B cell (primary cell): ENCODE measurements around the gene SPOCK1. TPM values are rescaled to one million over a fixed set of nuclear protein-coding genes. Genes with fewer than 3 reads are reported as not detected.

ENCODE experiments used
- ATAC-seq: fragments of 200-7000 bp; cut with Tn5 transposase; one replicate; pipeline ENCODE4 v1.10.0; 2021; ENCODE audit warnings: low read depth, mild to moderate bottlenecking, moderate number of reproducible peaks, moderate library complexity
- CTCF ChIA-PET: fragments of 350-600 bp; sonication (Branson Sonifier 250); formaldehyde crosslinking; loops from one replicate; lab custom pipeline; 2021; ENCODE audit warnings: antibody characterized with exemption, inconsistent platforms; lab: Charles Lee
- POLR2A ChIA-PET: fragments of 350-600 bp; sonication (Branson Sonifier 250); formaldehyde crosslinking; loops from one replicate; lab custom pipeline; 2021; ENCODE audit warnings: antibody characterized with exemption; lab: Charles Lee
- DNase-seq: peaks from one replicate; pipeline ENCODE4 v3.0.0; 2013
- H2AFZ ChIP-seq: 2 replicates; pipeline ENCODE4 v1.6.1; 2012; ENCODE audit warnings: mild to moderate bottlenecking, low read depth, low read length; ENCODE audit not compliant: insufficient read depth, poor library complexity, severe bottlenecking
- H3K27ac ChIP-seq, 2 donors: 1 replicate in 1 of 2; 2 replicates in 1 of 2; pipeline ENCODE4 v1.5.1; 2012 to 2013; ENCODE audit warnings: low read length in 2 of 2, mild to moderate bottlenecking in 2 of 2, moderate library complexity in 1 of 2
- H3K27me3 ChIP-seq, 4 experiments: fragments of 200-600 bp in 1 of 4; sonication (generic) in 1 of 4; replicated peaks in 1 of 4; 1 replicate in 2 of 4; 2 replicates in 2 of 4; pipeline versions ENCODE4 v1.6.1 to v1.7.0; 2013 to 2016; ENCODE audit warnings: low read length in 3 of 4, mild to moderate bottlenecking in 2 of 4, mixed read lengths in 1 of 4, moderate library complexity in 1 of 4; ENCODE audit not compliant: insufficient read depth in 4 of 4, control insufficient read depth in 3 of 4; ENCODE audit errors: control extremely low read depth in 1 of 4
- H3K36me3 ChIP-seq, 2 experiments: replicated peaks in 1 of 2; 1 replicate in 1 of 2; 2 replicates in 1 of 2; pipeline versions ENCODE4 v1.6.1 to v1.7.1; 2013; ENCODE audit warnings: low read length in 1 of 2; ENCODE audit not compliant: insufficient read depth in 2 of 2, control insufficient read depth in 1 of 2; ENCODE audit errors: control extremely low read depth in 1 of 2, extremely low read depth in 1 of 2
- H3K4me1 ChIP-seq, 2 donors: fragments of 200-600 bp in 1 of 2; sonication (generic) in 1 of 2; 1 replicate in 1 of 2; 2 replicates in 1 of 2; pipeline versions ENCODE4 v1.5.1 to v1.6.1; 2013 to 2017; ENCODE audit warnings: low read length in 2 of 2; ENCODE audit not compliant: control insufficient read depth in 2 of 2, insufficient read depth in 2 of 2
- H3K4me2 ChIP-seq: replicated peaks from 2 replicates; pipeline ENCODE3; 2012; ENCODE audit warnings: mild to moderate bottlenecking, low read depth, low read length; ENCODE audit not compliant: poor library complexity, severe bottlenecking
- H3K4me3 ChIP-seq, 5 experiments: fragments of 200-600 bp in 1 of 5; sonication (generic) in 1 of 5; 1 replicate in 3 of 5; 2 replicates in 2 of 5; pipeline versions ENCODE4 v1.5.1 to v1.7.0; 2011 to 2016; ENCODE audit warnings: low read length in 4 of 5, mild to moderate bottlenecking in 4 of 5, low read depth in 2 of 5, control low read depth in 1 of 5, moderate library complexity in 1 of 5; ENCODE audit not compliant: insufficient read depth in 1 of 5; ENCODE audit errors: control extremely low read depth in 1 of 5, extremely low read depth in 1 of 5
- H3K79me2 ChIP-seq: fragments of 200-600 bp; sonication (generic); one replicate; pipeline ENCODE4 v1.6.0; 2016; ENCODE audit warnings: low read length; ENCODE audit not compliant: control insufficient read depth, insufficient read depth
- H3K9ac ChIP-seq: fragments of 200-600 bp; sonication (generic); 2 replicates; pipeline ENCODE4 v1.6.1; 2017; ENCODE audit warnings: mild to moderate bottlenecking, low read length, moderate library complexity
- H3K9me3 ChIP-seq, 3 donors: one replicate each; pipeline versions ENCODE4 v1.6.1 to v1.7.1; 2013; ENCODE audit warnings: low read length in 2 of 3; ENCODE audit not compliant: control insufficient read depth in 2 of 3, insufficient read depth in 1 of 3; ENCODE audit errors: control extremely low read depth in 1 of 3
- H4K20me1 ChIP-seq: 2 replicates; pipeline ENCODE4 v1.6.0; 2012; ENCODE audit warnings: mild to moderate bottlenecking, low read length; ENCODE audit not compliant: insufficient read depth, control insufficient read depth, poor library complexity, severe bottlenecking
- H3K27ac Mint-ChIP-seq: one replicate; pipeline ENCODE4 v1.8.0; 2021; ENCODE audit warnings: mixed read lengths
- H3K27me3 Mint-ChIP-seq: one replicate; pipeline ENCODE4 v1.8.0; 2021; ENCODE audit warnings: mixed read lengths
- H3K4me1 Mint-ChIP-seq: one replicate; pipeline ENCODE4 v1.8.0; 2021; ENCODE audit warnings: mixed read lengths
- H3K4me3 Mint-ChIP-seq: one replicate; pipeline ENCODE4 v1.8.0; 2021; ENCODE audit warnings: mixed read lengths
- H3K9me3 Mint-ChIP-seq: one replicate; pipeline ENCODE4 v1.8.0; 2022; ENCODE audit warnings: mixed read lengths; ENCODE audit not compliant: insufficient read depth
- CTCF ChIP-seq: fragments of 200-600 bp; IDR thresholded peaks from one replicate; pipeline ENCODE4 v1.8.0; 2022; ENCODE audit warnings: antibody characterized with exemption, mild to moderate bottlenecking
- EZH2 ChIP-seq: IDR thresholded peaks from 2 replicates; pipeline ENCODE4 v1.6.1; 2012; ENCODE audit warnings: borderline replicate concordance, low read depth, mild to moderate bottlenecking, moderate library complexity, low read length; ENCODE audit not compliant: insufficient read depth, poor library complexity, severe bottlenecking
- WGBS: methylation state at CpG from one replicate; pipeline ENCODE4 v1.1.5; 2013; ENCODE audit warnings: missing lambda C conversion rate; ENCODE audit not compliant: insufficient coverage; 5-methylcytosine and 5-hydroxymethylcytosine counted together
- intact Hi-C: fragments of 100-400 bp; cut with micrococcal nuclease; formaldehyde crosslinking; loops from one replicate; pipeline ENCODE4 v1.10.0; 2022
- polyA plus RNA-seq: library from polyadenylated mRNA; depleted of rRNA; stranded (reverse); fragments of >200 nt; gene quantifications from 2 replicates; pipeline ENCODE4 v1.2.3, GENCODE V29; 2012
- total RNA-seq, 2 donors: library from RNA; stranded (reverse); fragments of 120-200 nt in 1 of 2; gene quantifications; 1 replicate in 1 of 2; 2 replicates in 1 of 2; pipeline versions ENCODE4 v1.2.3 to v1.2.4, GENCODE V29; 2013 to 2022

SPOCK1 gene
- total and polyA plus RNA-seq, 2 donors (not counting 1 experiment from before 2014, with no cell fraction given), result not detected

- no peak overlapping the region for H3K4me3 Mint-ChIP-seq
- DNase-seq (no peak), ATAC-seq (no peak)
- Histone ChIP-seq H3K27me3 (peaks cover 0 to 5% (median 1%) of the 10 kb centered on the region in 4 experiments), H3K9ac (no peak overlapping the region), H4K20me1 (no peaks in the 10 kb centered on the region), H3K4me3 (no peak overlapping the region), H3K4me2 (no peak overlapping the region), H3K27ac (no peak overlapping the region), H3K4me1 (no peaks in the 10 kb centered on the region), H3K36me3 (no peaks in the 10 kb centered on the region), H2AFZ (no peak overlapping the region), H3K9me3 (no peaks in the 10 kb centered on the region), H3K79me2 (no peaks in the 10 kb centered on the region)
- 100% methylated on average over 2 of the region's 2 CpGs for WGBS
- ChIA-PET CTCF (no interaction called here), POLR2A (no interaction called here)
- H3K9me3 Mint-ChIP-seq, result no peaks in the 10 kb centered on the region
- no peaks in the 10 kb centered on the region for H3K4me1 Mint-ChIP-seq
- H3K27me3 Mint-ChIP-seq, result peaks cover 25% of the 10 kb centered on the region
- no peak for TF ChIP-seq EZH2
- no peak for TF ChIP-seq CTCF
- intact Hi-C loops, result no loop called here
- H3K27ac Mint-ChIP-seq, result no peak overlapping the region
Measured at GRCh38 chr5:137315109-137315508, 184.0 kb downstream of the SPOCK1 start.

GRCh38 chr5:137313526-137314175 lies 185.5 kb downstream of the SPOCK1 start:
- no peak for DNase-seq

More at GRCh38 chr5:137313526-137314175, 185.5 kb downstream of the SPOCK1 start:
- WGBS, result 73% methylated on average over 2 of the region's 2 CpGs
- Histone ChIP-seq H3K4me2 (no peak overlapping the region), H3K27ac (no peak overlapping the region), H3K4me3 (no peak overlapping the region), H3K4me1 (no peaks in the 10 kb centered on the region), H3K36me3 (no peaks in the 10 kb centered on the region), H4K20me1 (no peaks in the 10 kb centered on the region), H3K79me2 (no peaks in the 10 kb centered on the region), H2AFZ (no peak overlapping the region), H3K27me3 (peaks cover 0 to 4% (median 1%) of the 10 kb centered on the region in 4 experiments), H3K9ac (no peak overlapping the region), H3K9me3 (no peaks in the 10 kb centered on the region)
- ChIA-PET POLR2A (no interaction called here), CTCF (no interaction called here)
- peaks cover 28% of the 10 kb centered on the region for H3K27me3 Mint-ChIP-seq
- H3K9me3 Mint-ChIP-seq, result no peaks in the 10 kb centered on the region
- H3K4me3 Mint-ChIP-seq, result no peak overlapping the region
- no peaks in the 10 kb centered on the region for H3K4me1 Mint-ChIP-seq
- intact Hi-C loops, result no loop called here
- no peak for ATAC-seq
- no peak overlapping the region for H3K27ac Mint-ChIP-seq
- TF ChIP-seq CTCF, result no peak
- TF ChIP-seq EZH2, result no peak
